ENCODE measurements around the gene OR2W3. TPM values are rescaled to one million over a fixed set of nuclear protein-coding genes. Genes with fewer than 3 reads are reported as not detected.

The OR2W3 gene
- total and polyA plus RNA-seq, 2 experiments from 2014 or later, result 0.86 to 1.9 TPM

GRCh38 chr1:247855911-247856310, 39.5 kb upstream of the OR2W3 start:
- Histone ChIP-seq H3K9me3 (ENCODE audit: low read depth) (no peaks in the 10 kb centered on the region), H3K4me1 (ENCODE audit: low read depth) (no peaks in the 10 kb centered on the region), H3K27ac (no peak overlapping the region), H3K4me3 (no peak overlapping the region), H3K27me3 (peaks cover 6% of the 10 kb centered on the region), H3K36me3 (no peaks in the 10 kb centered on the region)
- no peak for DNase-seq (ENCODE audit: low read depth in 1 of 2, low spot score in 1 of 2)
- TF ChIP-seq CTCF (IDR thresholded peaks at IDR 0.05; ENCODE audit: low read depth, low read length), result no peak

GRCh38 chr1:247857069-247857984, 38.1 kb upstream of the OR2W3 start, which contains the start of gene TRIM58:
TSS of gene TRIM58 (plus strand) at chr1:247857187. CDS start at chr1:247857247, 60 bp downstream.
- Histone ChIP-seq H3K27ac (no peak within 1 kb of the TSS), H3K27me3 (peaks cover 6% of the 10 kb centered on the region), H3K4me1 (ENCODE audit: low read depth) (no peaks in the 10 kb centered on the region), H3K36me3 (no peaks in the 10 kb centered on the region), H3K9me3 (ENCODE audit: low read depth) (no peaks in the 10 kb centered on the region), H3K4me3 (peak within 1 kb of the TSS; percentile 42)
- TF ChIP-seq CTCF (IDR thresholded peaks at IDR 0.05; ENCODE audit: low read depth, low read length), result no peak
- DNase-seq (ENCODE audit: low read depth in 1 of 2, low spot score in 1 of 2), result peak in 1 of 2 donors; percentile 81

- Histone ChIP-seq H3K27me3 (peaks cover 6% of the 10 kb centered on the region), H3K4me1 (ENCODE audit: low read depth) (no peaks in the 10 kb centered on the region), H3K27ac (no peak overlapping the region), H3K9me3 (ENCODE audit: low read depth) (no peaks in the 10 kb centered on the region), H3K4me3 (peak overlapping the region; percentile 42), H3K36me3 (no peaks in the 10 kb centered on the region)
- DNase-seq (ENCODE audit: low read depth in 1 of 2, low spot score in 1 of 2), result no peak
- TF ChIP-seq CTCF (IDR thresholded peaks at IDR 0.05; ENCODE audit: low read depth, low read length), result no peak
Observed at GRCh38 chr1:247857985-247858619, 37.3 kb upstream of the OR2W3 start.

- H3K36me3 ChIP-seq, result no peaks in the 10 kb centered on the region
- no peaks in the 10 kb centered on the region for H3K9me3 ChIP-seq (ENCODE audit: low read depth)
- TF ChIP-seq CTCF (IDR thresholded peaks at IDR 0.05; ENCODE audit: low read depth, low read length), result no peak
- DNase-seq (ENCODE audit: low read depth in 1 of 2, low spot score in 1 of 2), result no peak
- no peak overlapping the region for H3K4me3 ChIP-seq
- no peaks in the 10 kb centered on the region for H3K4me1 ChIP-seq (ENCODE audit: low read depth)
- peaks cover 5% of the 10 kb centered on the region for H3K27me3 ChIP-seq
- no peak overlapping the region for H3K27ac ChIP-seq
Observed at GRCh38 chr1:247862756-247863155, 32.6 kb upstream of the OR2W3 start.

GRCh38 chr1:247864644-247865043, 30.7 kb upstream of the OR2W3 start:
- no peaks in the 10 kb centered on the region for H3K27me3 ChIP-seq
- no peak for DNase-seq (ENCODE audit: low read depth in 1 of 2, low spot score in 1 of 2)
- TF ChIP-seq CTCF (IDR thresholded peaks at IDR 0.05; ENCODE audit: low read depth, low read length), result no peak
- no peaks in the 10 kb centered on the region for H3K9me3 ChIP-seq (ENCODE audit: low read depth)
- no peak overlapping the region for H3K27ac ChIP-seq
- H3K36me3 ChIP-seq, result no peaks in the 10 kb centered on the region
- H3K4me3 ChIP-seq, result no peak overlapping the region
- no peaks in the 10 kb centered on the region for H3K4me1 ChIP-seq (ENCODE audit: low read depth)
